Heart left ventricle (tissue), 16 donors: ENCODE measurements around the gene C3orf22. TPM values are rescaled to one million over a fixed set of nuclear protein-coding genes. Genes with fewer than 3 reads are reported as not detected.
"Not testable (repeated sequence)": the region's sequence is repeated elsewhere in the genome, so short reads cannot be mapped to it uniquely, and the experiment has no call there.

Experiments
- ATAC-seq, 4 donors: fragments of 200-7000 bp; cut with Tn5 transposase; one replicate each; pipeline ENCODE4 v1.9.1; 2020 to 2022; ENCODE audit warnings: moderate library complexity in 4 of 4, mild to moderate bottlenecking in 3 of 4, moderate number of reproducible peaks in 1 of 4
- DNase-seq, 5 donors: peaks; one replicate each; pipeline ENCODE4 v3.0.0-alpha.2; 2020
- H3K27ac ChIP-seq, 12 donors: fragments of 200-600 bp; sonication (generic) in 4 of 12; one replicate each; pipeline versions ENCODE4 v1.5.0 to v1.8.0; 2016 to 2022; ENCODE audit warnings: mild to moderate bottlenecking in 2 of 12
- H3K27me3 ChIP-seq, 9 donors: fragments of 200-600 bp; sonication (generic) in 2 of 9; one replicate each; pipeline versions ENCODE4 v1.5.1 to v1.8.0; 2016 to 2022; ENCODE audit warnings: mild to moderate bottlenecking in 3 of 9
- H3K36me3 ChIP-seq, 9 donors: fragments of 200-600 bp; sonication (generic) in 2 of 9; one replicate each; pipeline versions ENCODE4 v1.5.0 to v1.8.0; 2018 to 2022; ENCODE audit warnings: mild to moderate bottlenecking in 2 of 9
- H3K4me1 ChIP-seq, 12 donors: fragments of 200-600 bp; sonication (generic) in 4 of 12; one replicate each; pipeline versions ENCODE4 v1.5.0 to v1.8.0; 2016 to 2022; ENCODE audit warnings: mild to moderate bottlenecking in 3 of 12
- H3K4me3 ChIP-seq, 12 donors: fragments of 200-600 bp; sonication (generic) in 4 of 12; one replicate each; pipeline versions ENCODE4 v1.5.0 to v1.8.0; 2017 to 2022; ENCODE audit warnings: mild to moderate bottlenecking in 9 of 12, moderate library complexity in 4 of 12
- H3K9me3 ChIP-seq, 12 donors: fragments of 200-600 bp; sonication (generic) in 4 of 12; one replicate each; pipeline versions ENCODE4 v1.5.0 to v1.8.0; 2016 to 2022; ENCODE audit warnings: mild to moderate bottlenecking in 1 of 12
- CTCF ChIP-seq, 12 donors: fragments of 200-600 bp; sonication (generic) in 4 of 12; IDR thresholded peaks; one replicate each; pipeline versions ENCODE4 v1.5.0 to v1.8.0; 2018 to 2022; ENCODE audit warnings: antibody characterized with exemption in 12 of 12, mild to moderate bottlenecking in 5 of 12
- POLR2A ChIP-seq, 2 donors: fragments of 450-650 bp; IDR thresholded peaks; one replicate each; pipeline ENCODE4 v1.6.1; 2017; ENCODE audit warnings: antibody characterized with exemption in 2 of 2, mild to moderate bottlenecking in 2 of 2, moderate library complexity in 2 of 2
- WGBS, 4 donors: extraction: QIAGEN DNeasy Blood & Tissue Kit in 2 of 4; methylation state at CpG; one replicate each; pipeline versions ENCODE4 v1.1.5 to v1.1.7; 2013 to 2018; 5-methylcytosine and 5-hydroxymethylcytosine counted together
- intact Hi-C, 10 donors: fragments of 100-400 bp; cut with DNase I; formaldehyde crosslinking; loops; one replicate each; pipeline versions ENCODE4 v1.11.1 to v1.14.2; 2022
- polyA plus RNA-seq, 2 donors: library from polyadenylated mRNA; stranded (reverse); fragments of 200-250 nt; gene quantifications; one replicate each; pipeline ENCODE4 v1.2.3, GENCODE V29; 2013
- total RNA-seq, 9 donors: library from RNA; depleted of rRNA in 2 of 9; stranded (reverse); fragments of >200 nt in 2 of 9; fragmentation: NEBNext Ultra II Directional in 3 of 9; extraction: Animal tissue kit (Norgen Biotek cat#: 25700) in 3 of 9; gene quantifications; one replicate each; pipeline versions ENCODE4 v1.1.0 to v1.2.4, GENCODE V29; 2016 to 2023
- donor health status: ischemic (EF 13 %, LVEDD 7.1; RV severe dilation, severe dysfunction).
- donor health status: healthy with polysubstance abuse.
- donor health status: DM: no; HTN: yes; CAD: no.
- donor health status: DM: no; HTN: no; CAD: no.
- donor health status: ischemic (EF 25% LVEDD 6.9; RV normal size, moderate dysfunction).
- donor health status: ischemic (EF 25% LVEDD 5.7; RV mildly dilated, moderate dysfunction).
- donor health status: healthy.
- donor health status: DM: yes; HTN: yes; CAD: no.
- donor health status: ischemic (EF 35%, LVEDD 5.7; RV mildly dilated, moderate dysfunction).
- donor health status: nonischemic (EF 11% LVEDD 7.7; RV severe dilation, severe dysfunction).
- donor health status: DM: yes; HTN: yes; CAD: no.
- donor health status: PGD.
- donor health status: ischemic (EF 29% LVEDD 5.4; RV normal size, mild dysfunction).
- donor health status: nonischemic (EF 23%, LVEDD 6.1; RV moderate dilation, normal function).

Gene C3orf22
- total and polyA plus RNA-seq, 11 donors: not detected

DNA sequence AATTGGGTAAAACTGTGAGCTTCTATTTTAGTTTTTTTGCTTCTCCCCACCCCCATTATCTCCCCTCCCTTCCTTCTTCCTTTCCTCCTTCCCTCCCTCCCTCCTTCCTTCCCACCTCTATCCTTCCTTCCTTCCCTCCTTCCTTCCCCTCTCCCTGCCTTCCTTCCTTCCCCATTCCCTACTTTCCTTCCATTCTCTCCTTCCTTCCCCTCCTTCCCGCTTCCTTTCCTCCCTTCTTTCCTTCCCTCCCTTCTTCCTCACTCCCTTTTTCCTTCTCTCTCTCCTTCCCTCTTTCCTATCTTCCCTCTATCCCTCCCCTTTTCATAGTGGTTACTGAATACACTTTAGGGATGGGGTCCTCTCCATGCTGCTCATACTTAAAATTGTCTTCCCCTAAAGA, 40.4 kb upstream of the C3orf22 start:
- Histone ChIP-seq H3K9me3 (no peaks in the 10 kb centered on the region), H3K27me3 (no peaks in the 10 kb centered on the region), H3K4me1 (no peaks in the 10 kb centered on the region), H3K4me3 (no peak overlapping the region), H3K27ac (no peak overlapping the region), H3K36me3 (peaks cover 0 to 4% (median 0%) of the 10 kb centered on the region in 9 donors)
- 0 to 56% (median 0%) methylated on average over 1 of the region's 1 CpG for WGBS, 4 donors
- no peak for DNase-seq
- intact Hi-C loops: no loop called here
- TF ChIP-seq CTCF (IDR thresholded peaks at IDR 0.05) (no peak), POLR2A (IDR thresholded peaks at IDR 0.05) (no peak)
- no peak for ATAC-seq

DNA sequence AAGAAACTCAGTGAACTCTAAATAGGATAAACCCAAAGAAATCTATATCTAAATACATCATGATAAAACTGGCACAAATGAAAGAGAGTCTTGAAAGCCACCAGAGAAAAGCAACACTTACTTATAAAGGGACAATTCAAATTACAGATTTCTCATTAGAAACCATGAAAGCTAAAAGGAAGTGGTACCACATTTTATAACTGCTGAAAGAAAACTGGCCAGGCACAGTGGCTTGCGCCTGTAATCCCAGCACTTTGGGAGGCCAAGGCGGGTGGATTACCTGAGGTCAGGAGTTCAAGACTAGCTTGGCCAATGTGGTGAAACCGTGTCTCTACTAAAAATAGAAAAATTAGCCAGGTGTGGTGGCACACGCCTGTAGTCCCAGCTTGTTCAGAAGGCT, 36.7 kb upstream of the C3orf22 start:
- H3K9me3 ChIP-seq, ATAC-seq, H3K27me3 ChIP-seq, H3K4me1 ChIP-seq, H3K27ac ChIP-seq, DNase-seq, H3K4me3 ChIP-seq, H3K36me3 ChIP-seq, intact Hi-C loops: not testable (repeated sequence)
- 91 to 98% (median 94%) methylated on average over 4 of the region's 4 CpGs for WGBS, 4 donors

- peaks cover 0 to 29% (median 0%) of the 10 kb centered on the region in 12 donors for H3K9me3 ChIP-seq
- H3K4me1 ChIP-seq, DNase-seq, H3K27me3 ChIP-seq, H3K27ac ChIP-seq, intact Hi-C loops, H3K4me3 ChIP-seq, H3K36me3 ChIP-seq, ATAC-seq: not testable (repeated sequence)
- WGBS, 4 donors: 65 to 70% (median 67%) methylated on average over 5 of the region's 5 CpGs
Observed at GRCh38 chr3:126591515-126591914, 32.8 kb upstream of the C3orf22 start.

GRCh38 chr3:126582311-126582710, 23.6 kb upstream of the C3orf22 start:
- Histone ChIP-seq H3K4me1 (no peaks in the 10 kb centered on the region), H3K36me3 (no peaks in the 10 kb centered on the region), H3K9me3 (peaks cover 0 to 19% (median 0%) of the 10 kb centered on the region in 12 donors), H3K4me3 (no peak overlapping the region), H3K27me3 (no peaks in the 10 kb centered on the region), H3K27ac (no peak overlapping the region)
- intact Hi-C loops: no loop called here
- ATAC-seq (no peak), DNase-seq (no peak)
- WGBS, 4 donors: 75 to 82% (median 77%) methylated on average over 4 of the region's 4 CpGs
- TF ChIP-seq POLR2A (IDR thresholded peaks at IDR 0.05): no peak
- TF ChIP-seq CTCF (IDR thresholded peaks at IDR 0.05): no peak

DNA sequence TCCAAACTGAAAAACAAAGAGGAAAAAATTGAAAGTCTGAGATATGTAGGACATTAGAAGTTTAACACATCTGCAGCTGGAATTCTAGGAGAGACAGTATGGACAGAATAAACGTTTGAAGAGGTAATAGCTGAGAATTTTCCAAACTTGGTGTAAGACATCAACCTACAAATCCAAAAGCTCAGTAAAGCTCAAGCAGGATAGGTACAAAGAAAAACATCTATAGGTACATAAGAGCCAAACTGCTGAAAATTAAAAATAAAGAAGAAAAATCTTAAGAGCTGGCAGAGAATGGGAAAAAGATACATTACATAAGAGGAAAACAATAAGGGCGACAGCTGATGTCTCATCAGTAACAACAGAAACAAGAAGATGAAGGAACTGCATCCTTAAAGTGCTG, 22.8 kb upstream of the C3orf22 start:
- ATAC-seq: no peak
- H3K9me3 ChIP-seq: peaks cover 0 to 12% (median 0%) of the 10 kb centered on the region in 12 donors
- H3K4me1 ChIP-seq: no peaks in the 10 kb centered on the region
- no peak overlapping the region for H3K27ac ChIP-seq
- no peaks in the 10 kb centered on the region for H3K36me3 ChIP-seq
- H3K4me3 ChIP-seq: no peak overlapping the region
- H3K27me3 ChIP-seq: no peaks in the 10 kb centered on the region
- WGBS, 4 donors: 79 to 86% (median 83%) methylated on average over 2 of the region's 2 CpGs
- TF ChIP-seq CTCF (IDR thresholded peaks at IDR 0.05): no peak
- no peak for TF ChIP-seq POLR2A (IDR thresholded peaks at IDR 0.05)
- no peak for DNase-seq
- intact Hi-C loops: no loop called here
